HL-60 (cell line): Measurements from ENCODE around the gene DCAF10.

Experiments used
- DNase-seq, 2 experiments: peaks; one replicate each; pipeline ENCODE4 v3.0.0-alpha.2; 2010 to 2020; ENCODE audit warnings: low read depth in 1 of 2, low spot score in 1 of 2
- H3K27ac ChIP-seq: fragments of 250-450 bp; sonication (Bioruptor Pico); replicated peaks from 2 replicates; pipeline ENCODE4 v1.5.1; 2020; ENCODE audit warnings: mild to moderate bottlenecking, moderate library complexity
- H3K27me3 ChIP-seq: fragments of 250-450 bp; sonication (Bioruptor Pico); 2 replicates; pipeline ENCODE4 v1.5.1; 2021; ENCODE audit warnings: mild to moderate bottlenecking, moderate library complexity; ENCODE audit not compliant: insufficient read depth, poor library complexity, severe bottlenecking
- H3K4me3 ChIP-seq: replicated peaks from 2 replicates; pipeline ENCODE4 v1.5.1; 2011; ENCODE audit warnings: mild to moderate bottlenecking, control low read depth, low read length; ENCODE audit not compliant: insufficient read depth
- CTCF ChIP-seq: IDR thresholded peaks from one replicate; pipeline ENCODE4 v1.5.1; 2011; ENCODE audit warnings: low read length, control low read depth, inconsistent platforms; ENCODE audit not compliant: insufficient read depth
- GABPA ChIP-seq: IDR thresholded peaks from 2 replicates; pipeline ENCODE4 v1.6.1; 2012; ENCODE audit warnings: low read depth
- POLR2AphosphoS5 ChIP-seq: IDR thresholded peaks from 2 replicates; pipeline ENCODE4 v1.6.1; 2012; ENCODE audit warnings: low read depth
- REST ChIP-seq: IDR thresholded peaks from 2 replicates; pipeline ENCODE4 v1.6.1; 2012; ENCODE audit warnings: low read depth; ENCODE audit not compliant: insufficient replicate concordance
- SPI1 ChIP-seq: IDR thresholded peaks from 2 replicates; pipeline ENCODE4 v1.6.1; 2012; ENCODE audit warnings: low read depth, mild to moderate bottlenecking, borderline replicate concordance

Gene DCAF10

GRCh38 chr9:37910271-37910670 lies 109.7 kb downstream of the DCAF10 start:
- Histone ChIP-seq H3K27me3 (no peaks in the 10 kb centered on the region), H3K4me3 (no peak overlapping the region), H3K27ac (no peak overlapping the region)
- TF ChIP-seq REST: no peak
- TF ChIP-seq SPI1: no peak
- no peak for TF ChIP-seq CTCF
- TF ChIP-seq POLR2AphosphoS5: no peak
- TF ChIP-seq GABPA: no peak
- DNase-seq: no peak

GRCh38 chr9:37911271-37911681 lies 110.7 kb downstream of the DCAF10 start:
- DNase-seq: peak; percentile 49 to 73
- Histone ChIP-seq H3K4me3 (peak overlapping the region; percentile 27), H3K27ac (peak overlapping the region; percentile 74)

More at GRCh38 chr9:37911271-37911681, 110.7 kb downstream of the DCAF10 start:
- no peaks in the 10 kb centered on the region for H3K27me3 ChIP-seq
- no peak for TF ChIP-seq GABPA
- TF ChIP-seq SPI1: 0 out of 2 replicates have a peak, but pooled peaks have one; percentile 44
- no peak for TF ChIP-seq REST
- TF ChIP-seq CTCF: no peak
- no peak for TF ChIP-seq POLR2AphosphoS5
